ENCODE data around the gene SATB1. TPM values are rescaled to one million over a fixed set of nuclear protein-coding genes. Genes with fewer than 3 reads are reported as not detected.

The SATB1 gene
- total RNA-seq, 1 donor from 2014 or later = 22.1 TPM

DNA sequence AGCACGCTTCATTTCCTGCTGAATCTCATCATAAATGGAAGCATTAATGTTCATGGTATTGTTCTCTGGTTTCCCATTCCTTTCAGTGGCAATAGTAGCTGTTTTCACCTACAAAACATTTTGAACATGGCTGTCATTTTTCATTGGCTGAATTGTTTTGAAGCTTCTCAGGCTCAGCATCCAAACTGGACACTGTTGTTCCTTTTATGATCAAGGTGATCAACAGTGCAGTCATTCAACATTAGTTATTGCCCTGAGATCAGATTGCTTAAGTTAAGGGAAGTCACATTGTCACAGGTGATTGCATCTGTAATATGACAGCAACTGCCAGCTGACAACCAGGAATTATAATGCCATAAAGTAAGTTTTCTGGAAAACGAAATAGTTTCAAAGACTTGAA, 46.9 kb downstream of the SATB1 start:
- Mint-ChIP-seq H3K36me3 (ENCODE audit: low read depth) (no peaks in the 10 kb centered on the region), H3K27me3 (ENCODE audit: low read depth) (no peaks in the 10 kb centered on the region), H3K4me3 (no peak overlapping the region), H3K27ac (ENCODE audit: unreplicated experiment) (no peak overlapping the region), H3K4me1 (peaks cover 7% of the 10 kb centered on the region), H3K9me3 (no peaks in the 10 kb centered on the region)
- TF ChIP-seq, protein P1, sequence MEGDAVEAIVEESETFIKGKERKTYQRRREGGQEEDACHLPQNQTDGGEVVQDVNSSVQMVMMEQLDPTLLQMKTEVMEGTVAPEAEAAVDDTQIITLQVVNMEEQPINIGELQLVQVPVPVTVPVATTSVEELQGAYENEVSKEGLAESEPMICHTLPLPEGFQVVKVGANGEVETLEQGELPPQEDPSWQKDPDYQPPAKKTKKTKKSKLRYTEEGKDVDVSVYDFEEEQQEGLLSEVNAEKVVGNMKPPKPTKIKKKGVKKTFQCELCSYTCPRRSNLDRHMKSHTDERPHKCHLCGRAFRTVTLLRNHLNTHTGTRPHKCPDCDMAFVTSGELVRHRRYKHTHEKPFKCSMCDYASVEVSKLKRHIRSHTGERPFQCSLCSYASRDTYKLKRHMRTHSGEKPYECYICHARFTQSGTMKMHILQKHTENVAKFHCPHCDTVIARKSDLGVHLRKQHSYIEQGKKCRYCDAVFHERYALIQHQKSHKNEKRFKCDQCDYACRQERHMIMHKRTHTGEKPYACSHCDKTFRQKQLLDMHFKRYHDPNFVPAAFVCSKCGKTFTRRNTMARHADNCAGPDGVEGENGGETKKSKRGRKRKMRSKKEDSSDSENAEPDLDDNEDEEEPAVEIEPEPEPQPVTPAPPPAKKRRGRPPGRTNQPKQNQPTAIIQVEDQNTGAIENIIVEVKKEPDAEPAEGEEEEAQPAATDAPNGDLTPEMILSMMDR (conservative IDR thresholded peaks at IDR 0.05) = no peak
- no peak for DNase-seq (ENCODE audit: low read depth, low spot score)

DNA sequence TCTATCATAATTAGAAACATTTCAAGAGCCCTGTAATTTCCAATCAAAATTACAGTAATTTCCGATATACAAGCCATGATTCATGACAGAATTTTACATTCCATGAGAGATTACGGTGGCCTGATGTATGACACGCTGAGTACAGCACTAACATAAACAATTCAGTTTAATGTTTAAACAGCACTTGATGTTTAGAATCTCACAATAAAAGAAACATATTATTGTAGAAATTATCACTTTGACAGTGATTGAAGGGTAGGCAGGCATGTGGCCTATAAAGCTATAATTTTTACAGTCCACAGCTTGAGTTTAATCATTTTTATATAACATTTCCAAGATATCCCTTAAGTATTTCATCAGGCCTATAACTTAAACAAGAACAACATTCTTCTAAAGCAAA, 48.5 kb downstream of the SATB1 start:
- Mint-ChIP-seq H3K36me3 (ENCODE audit: low read depth) (no peaks in the 10 kb centered on the region), H3K4me3 (no peak overlapping the region), H3K27me3 (ENCODE audit: low read depth) (no peaks in the 10 kb centered on the region), H3K4me1 (peaks cover 7% of the 10 kb centered on the region), H3K27ac (ENCODE audit: unreplicated experiment) (no peak overlapping the region), H3K9me3 (no peaks in the 10 kb centered on the region)
- DNase-seq (ENCODE audit: low read depth, low spot score) = no peak
- TF ChIP-seq, protein P1 (conservative IDR thresholded peaks at IDR 0.05) = no peak

DNA sequence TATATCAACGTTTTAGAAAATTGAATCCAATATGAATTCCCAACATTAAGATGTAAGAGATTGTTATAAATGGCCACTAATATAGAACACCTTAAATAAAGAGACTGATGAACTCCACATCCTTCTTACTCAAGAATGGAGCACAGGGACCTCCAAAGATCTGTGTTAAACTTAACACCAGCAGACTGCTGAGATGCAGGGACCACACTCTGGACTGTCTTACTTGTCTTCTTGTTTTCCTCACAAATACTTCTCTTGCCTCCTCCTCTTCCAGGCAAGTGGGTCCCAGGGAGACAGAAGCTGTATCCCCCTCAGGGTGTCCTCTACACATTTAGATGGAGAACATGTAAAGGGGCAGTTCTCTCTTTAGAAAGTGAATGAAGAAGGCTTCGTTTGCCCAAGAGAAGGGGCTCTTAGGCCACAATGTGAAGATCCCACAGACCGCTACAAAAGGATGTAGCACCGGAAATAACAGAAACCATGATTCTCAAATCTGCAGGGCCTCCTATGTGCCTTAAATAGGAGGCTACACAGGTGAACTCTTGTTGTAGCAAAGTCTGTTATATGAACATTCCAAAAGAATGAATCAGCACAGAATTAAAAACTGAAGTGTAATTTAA, 52.2 kb downstream of the SATB1 start:
- TF ChIP-seq, protein P1 (conservative IDR thresholded peaks at IDR 0.05) = no peak

DNA sequence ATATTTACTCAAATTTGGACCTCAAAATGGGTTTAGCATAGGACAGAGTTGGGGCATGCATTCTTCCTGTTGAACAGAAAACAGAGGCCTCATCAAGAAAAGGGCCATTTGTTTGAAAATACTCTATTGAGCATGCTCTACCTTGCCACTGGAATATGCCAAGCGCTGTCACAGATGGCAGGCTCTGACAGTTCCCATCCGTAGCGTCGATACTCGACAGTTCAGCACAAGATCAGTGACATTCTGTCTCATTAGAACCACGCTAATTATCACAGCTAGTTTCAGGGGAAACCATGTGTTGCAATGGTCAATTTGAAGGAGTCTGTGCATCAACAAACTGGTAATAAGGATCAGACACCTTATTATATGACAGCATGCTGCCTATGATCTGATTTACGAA, 54.5 kb downstream of the SATB1 start:
- Mint-ChIP-seq H3K27me3 (ENCODE audit: low read depth) (no peaks in the 10 kb centered on the region), H3K36me3 (ENCODE audit: low read depth) (peaks cover 11% of the 10 kb centered on the region), H3K27ac (ENCODE audit: unreplicated experiment) (no peak overlapping the region), H3K9me3 (no peaks in the 10 kb centered on the region), H3K4me1 (no peaks in the 10 kb centered on the region), H3K4me3 (no peak overlapping the region)
- TF ChIP-seq, protein P1 (conservative IDR thresholded peaks at IDR 0.05) = no peak
- DNase-seq (ENCODE audit: low read depth, low spot score) = no peak

More for the DNA sequence above, 52.2 kb downstream of the SATB1 start:
- peaks cover 2% of the 10 kb centered on the region for H3K36me3 Mint-ChIP-seq (ENCODE audit: low read depth)
- no peaks in the 10 kb centered on the region for H3K27me3 Mint-ChIP-seq (ENCODE audit: low read depth)
- H3K4me3 Mint-ChIP-seq = no peak overlapping the region
- H3K4me1 Mint-ChIP-seq = no peaks in the 10 kb centered on the region
- H3K9me3 Mint-ChIP-seq = no peaks in the 10 kb centered on the region
- no peak overlapping the region for H3K27ac Mint-ChIP-seq (ENCODE audit: unreplicated experiment)
- no peak for DNase-seq (ENCODE audit: low read depth, low spot score)

GRCh38 chr3:18369551-18370185, 55.5 kb downstream of the SATB1 start:
- no peak for DNase-seq (ENCODE audit: low read depth, low spot score)
- Mint-ChIP-seq H3K27ac (ENCODE audit: unreplicated experiment) (no peak overlapping the region), H3K9me3 (no peaks in the 10 kb centered on the region), H3K36me3 (ENCODE audit: low read depth) (peaks cover 11% of the 10 kb centered on the region), H3K27me3 (ENCODE audit: low read depth) (no peaks in the 10 kb centered on the region), H3K4me1 (no peaks in the 10 kb centered on the region), H3K4me3 (no peak overlapping the region)
- TF ChIP-seq, protein P1 (conservative IDR thresholded peaks at IDR 0.05) = no peak

Data from neural crest cell (in vitro differentiated cells).